ENCODE measurements around the gene MPDU1. TPM values are rescaled to one million over a fixed set of nuclear protein-coding genes. Genes with fewer than 3 reads are reported as not detected.

MPDU1 gene
- total and polyA plus RNA-seq, 2 of the 13 experiments (the other 11 are each of a cell fraction or from before 2014, with no cell fraction given) = 112 to 167 TPM

GRCh38 chr17:7560172-7561027, 23.3 kb upstream of the MPDU1 start:
- ChIA-PET CTCF (ENCODE audit: low intra/inter-chr PET ratio, low total read pairs) (interaction anchor here (1.4 to 3.3 kb wide), 4 partner anchors 16 to 204 kb away, joined by 3 to 43 read pairs (median 16); no protein-coding TSS in a partner anchor), POLR2A (interaction anchor here (0.5 to 4.8 kb wide), 20 partner anchors 8 to 231 kb away, joined by 3 to 33 read pairs (median 7); partner anchors contain the start of genes CD68, MPDU1, NEURL4 and POLR2A)
- peak; percentile 64 for DNase-seq (ENCODE audit: low spot score)
- no TSS peak for BruUV-seq (replicated peaks)
- no peaks in the 10 kb centered on the region for H4K20me1 ChIP-seq (ENCODE audit: insufficient read depth, low read length)
- H2AFZ ChIP-seq (ENCODE audit: low read length) = no peak overlapping the region
- peak; percentile 74 for ATAC-seq
- peak overlapping the region; percentile 11 to 92 (median 49) for H3K4me3 ChIP-seq (replicated peaks in 1 of 3; ENCODE audit: insufficient read depth in 1 of 3, low read depth in 2 of 3, low read length in 3 of 3)
- H3K9ac ChIP-seq (ENCODE audit: insufficient read depth, low read depth, low read length) = peak overlapping the region; percentile 58
- peaks cover 7 to 17% of the 10 kb centered on the region in 2 experiments for H3K36me3 ChIP-seq (replicated peaks in 1 of 2; ENCODE audit: control insufficient read depth in 1 of 2, insufficient read depth in 2 of 2, low read length in 2 of 2)
- WGBS (ENCODE audit: low lambda C conversion rate) = 21% methylated on average over 22 of the region's 22 CpGs
- peak overlapping the region; percentile 4 for H3K27ac ChIP-seq (ENCODE audit: extremely low read length, insufficient read depth, low read length)
- peaks cover 27% of the 10 kb centered on the region for H3K79me2 ChIP-seq (ENCODE audit: insufficient read depth, low read length)
- H3K4me1 ChIP-seq (ENCODE audit: insufficient read depth, low read length) = peaks cover 67% of the 10 kb centered on the region
- peak; percentile 81 for FAIRE-seq
- H3K4me2 ChIP-seq (ENCODE audit: low read depth, low read length) = peak overlapping the region; percentile 91
- intact Hi-C loops (cut with micrococcal nuclease; ENCODE audit: unreplicated experiment) (loop anchor here (1.0 to 10.0 kb wide), 3 partner anchors 38 to 206 kb away; partner anchors contain the start of genes KCTD11 and TMEM95), in situ Hi-C loops (cut with HindIII; ENCODE audit: extremely low pct_ligation_motif_present, low pct_unique_long_range_greater_than_20kb) (no loop called here)
- H3K27me3 ChIP-seq (ENCODE audit: control insufficient read depth in 1 of 2, insufficient read depth in 2 of 2, low read length in 2 of 2) = no peaks in the 10 kb centered on the region; a peak in 1 of 5 replicates
- H3K9me3 ChIP-seq (ENCODE audit: low read length) = no peaks in the 10 kb centered on the region
- 0 out of 2 replicates have a peak, but pooled peaks have one; percentile 1 for TF ChIP-seq ZNF543 (CRISPR knock-in tag; IDR thresholded peaks at IDR 0.05)
- TF ChIP-seq GABPA (IDR thresholded peaks at IDR 0.05; ENCODE audit: low read depth, low read length) = no peak
- TF ChIP-seq GABPA (CRISPR knock-in tag; IDR thresholded peaks at IDR 0.05; ENCODE audit: low read depth) = 0 out of 2 replicates have a peak, but pooled peaks have one; percentile 23
- no peak for TF ChIP-seq ZNF749 (CRISPR knock-in tag; IDR thresholded peaks at IDR 0.05; ENCODE audit: borderline replicate concordance)
- peak; percentile 29; the same call in 1 of the 2 replicates for TF ChIP-seq IKZF5 (CRISPR knock-in tag; IDR thresholded peaks at IDR 0.05)
- TF ChIP-seq ZNF234 (CRISPR knock-in tag; conservative IDR thresholded peaks at IDR 0.05) = 0 out of 2 replicates have a peak, but pooled peaks have one; percentile 35
- TF ChIP-seq ZBTB33 (CRISPR knock-in tag; IDR thresholded peaks at IDR 0.05) = peak; percentile 38; the same call in 1 of the 2 replicates
- no peak for TF ChIP-seq SIX4 (CRISPR knock-in tag; IDR thresholded peaks at IDR 0.05)
- no peak for TF ChIP-seq AGO1 (IDR thresholded peaks at IDR 0.05; ENCODE audit: low read depth, low read length, poor library complexity, severe bottlenecking)
- no peak; the same call in 1 of the 2 replicates for TF ChIP-seq ZNF574 (CRISPR knock-in tag; IDR thresholded peaks at IDR 0.05)
- TF ChIP-seq ZMYM3 (CRISPR knock-in tag; IDR thresholded peaks at IDR 0.05) = 0 out of 2 replicates have a peak, but pooled peaks have one; percentile 20
- peak; percentile 23 for TF ChIP-seq U2AF1 (optimal IDR thresholded peaks at IDR 0.05; ENCODE audit: low read depth, low read length)
- 0 out of 2 replicates have a peak, but pooled peaks have one; percentile 12 for TF ChIP-seq ZBTB20 (CRISPR knock-in tag; IDR thresholded peaks at IDR 0.05; ENCODE audit: borderline replicate concordance, low read depth)
- TF ChIP-seq ZNF580 (CRISPR knock-in tag; IDR thresholded peaks at IDR 0.05; ENCODE audit: borderline replicate concordance, low read depth) = 0 out of 2 replicates have a peak, but pooled peaks have one; percentile 55
- TF ChIP-seq ZFP90 (CRISPR knock-in tag; IDR thresholded peaks at IDR 0.05; ENCODE audit: borderline replicate concordance) = no peak
- TF ChIP-seq ZBTB7B (CRISPR knock-in tag; IDR thresholded peaks at IDR 0.05) = 0 out of 2 replicates have a peak, but pooled peaks have one; percentile 36

All from HepG2 (cell line).